ENCODE data around the gene SYTL2.
"Not testable (repeated sequence)": the region's sequence is repeated elsewhere in the genome, so short reads cannot be mapped to it uniquely, and the experiment has no call there.

The SYTL2 gene, protein sequence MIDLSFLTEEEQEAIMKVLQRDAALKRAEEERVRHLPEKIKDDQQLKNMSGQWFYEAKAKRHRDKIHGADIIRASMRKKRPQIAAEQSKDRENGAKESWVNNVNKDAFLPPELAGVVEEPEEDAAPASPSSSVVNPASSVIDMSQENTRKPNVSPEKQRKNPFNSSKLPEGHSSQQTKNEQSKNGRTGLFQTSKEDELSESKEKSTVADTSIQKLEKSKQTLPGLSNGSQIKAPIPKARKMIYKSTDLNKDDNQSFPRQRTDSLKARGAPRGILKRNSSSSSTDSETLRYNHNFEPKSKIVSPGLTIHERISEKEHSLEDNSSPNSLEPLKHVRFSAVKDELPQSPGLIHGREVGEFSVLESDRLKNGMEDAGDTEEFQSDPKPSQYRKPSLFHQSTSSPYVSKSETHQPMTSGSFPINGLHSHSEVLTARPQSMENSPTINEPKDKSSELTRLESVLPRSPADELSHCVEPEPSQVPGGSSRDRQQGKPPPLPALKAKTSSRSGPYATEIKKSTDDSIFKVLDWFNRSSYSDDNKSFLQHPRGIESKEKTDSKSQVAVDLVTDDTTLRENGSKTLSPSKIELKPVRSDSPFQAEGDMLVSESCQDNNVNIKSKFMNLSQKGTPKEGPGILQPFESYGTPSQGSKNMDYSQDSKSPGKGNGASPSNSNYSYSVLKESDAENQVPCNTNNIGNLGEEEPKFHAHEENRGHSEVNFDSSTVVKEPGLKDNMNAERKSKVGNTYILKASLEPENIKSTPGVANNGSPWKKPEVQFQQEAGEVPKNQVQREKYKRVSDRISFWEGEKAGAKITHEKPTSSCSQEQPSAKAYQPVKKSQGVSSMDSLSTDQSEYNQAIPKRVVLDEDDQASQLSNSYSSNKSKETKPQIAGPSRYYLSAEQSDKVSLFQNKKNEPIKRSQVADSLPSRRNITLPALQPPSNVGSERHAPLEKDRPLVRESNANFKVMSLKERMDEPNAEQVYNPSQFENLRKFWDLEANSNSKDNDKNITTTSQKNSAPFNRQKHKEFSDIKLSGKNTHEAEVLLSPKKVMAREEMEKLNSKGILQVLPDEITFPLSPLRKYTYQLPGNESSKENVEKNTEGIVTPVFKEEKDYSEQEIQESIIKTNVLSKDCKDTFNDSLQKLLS (N-terminal part only)

DNA sequence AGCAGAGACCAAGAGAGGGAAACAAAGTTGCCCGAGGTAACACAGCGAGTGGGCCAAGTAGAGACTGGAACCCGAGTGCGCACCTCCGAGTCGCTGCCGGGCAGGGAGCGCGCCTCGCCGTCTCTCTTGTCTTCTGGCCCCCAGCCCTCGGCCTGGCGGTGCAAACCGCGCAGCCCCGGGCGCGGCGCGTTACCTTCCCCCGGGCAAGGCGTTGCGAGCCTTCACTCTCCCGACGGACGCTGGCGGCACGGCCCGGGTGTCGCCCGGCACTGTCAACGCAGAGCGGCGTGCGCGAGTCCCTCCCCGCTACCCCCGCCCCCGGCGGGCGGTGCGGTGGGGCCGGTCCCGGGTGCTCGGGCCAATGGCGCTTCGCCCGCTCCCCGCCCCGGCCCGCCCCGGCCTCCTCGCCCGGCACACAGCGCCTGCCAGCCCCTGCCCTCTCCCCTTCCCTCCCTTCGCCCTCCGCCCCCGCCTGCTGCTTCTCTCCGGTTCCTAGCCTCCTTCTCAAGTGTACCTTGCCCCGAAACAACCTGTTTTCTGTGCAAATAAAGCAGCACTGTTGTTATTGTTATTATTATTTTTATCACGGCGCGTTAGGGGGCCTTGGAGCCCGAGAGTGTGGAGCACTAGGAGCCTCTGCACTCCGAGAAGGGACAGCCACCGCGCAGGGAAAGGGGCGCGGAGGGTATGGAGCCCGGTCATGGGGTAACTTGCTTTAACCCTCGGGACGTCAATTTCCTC, at the start of gene SYTL2:
Gene SYTL2 (minus strand): TSS at position 271 of the 741 bp plus-strand sequence. CDS start 53,416 bp downstream, outside the sequence.
- Histone ChIP-seq H3K9me3 (ENCODE audit: low read length) (no peaks in the 10 kb centered on the region), H3K36me3 (ENCODE audit: insufficient read depth, low read length) (no peaks in the 10 kb centered on the region), H3K9me2 (ENCODE audit: low read depth, low read length) (no peaks in the 10 kb centered on the region), H3K27ac (ENCODE audit: low read depth, low read length, poor library complexity, severe bottlenecking) (peak within 1 kb of the TSS; percentile 76), H3K79me2 (ENCODE audit: insufficient read depth, low read length) (no peaks in the 10 kb centered on the region), H3K27me3 (ENCODE audit: insufficient read depth, low read length) (no peaks in the 10 kb centered on the region), H2AFZ (ENCODE audit: low read length) (no peak within 1 kb of the TSS), H3K4me3 (ENCODE audit: low read depth, low read length, poor library complexity, severe bottlenecking) (peak within 1 kb of the TSS; percentile 56), H3K4me1 (ENCODE audit: insufficient read depth, low read length, severe bottlenecking) (peaks cover 23% of the 10 kb centered on the region), H4K20me1 (ENCODE audit: insufficient read depth, low read length) (no peaks in the 10 kb centered on the region), H3F3A (ENCODE audit: insufficient read depth, low read length) (no peaks in the 10 kb centered on the region), H3K9ac (ENCODE audit: low read length) (peak within 1 kb of the TSS; percentile 38; the same call in 1 of the 2 replicates), H3K4me2 (ENCODE audit: low read length) (peak within 1 kb of the TSS; percentile 63)
- TF ChIP-seq, protein P1, sequence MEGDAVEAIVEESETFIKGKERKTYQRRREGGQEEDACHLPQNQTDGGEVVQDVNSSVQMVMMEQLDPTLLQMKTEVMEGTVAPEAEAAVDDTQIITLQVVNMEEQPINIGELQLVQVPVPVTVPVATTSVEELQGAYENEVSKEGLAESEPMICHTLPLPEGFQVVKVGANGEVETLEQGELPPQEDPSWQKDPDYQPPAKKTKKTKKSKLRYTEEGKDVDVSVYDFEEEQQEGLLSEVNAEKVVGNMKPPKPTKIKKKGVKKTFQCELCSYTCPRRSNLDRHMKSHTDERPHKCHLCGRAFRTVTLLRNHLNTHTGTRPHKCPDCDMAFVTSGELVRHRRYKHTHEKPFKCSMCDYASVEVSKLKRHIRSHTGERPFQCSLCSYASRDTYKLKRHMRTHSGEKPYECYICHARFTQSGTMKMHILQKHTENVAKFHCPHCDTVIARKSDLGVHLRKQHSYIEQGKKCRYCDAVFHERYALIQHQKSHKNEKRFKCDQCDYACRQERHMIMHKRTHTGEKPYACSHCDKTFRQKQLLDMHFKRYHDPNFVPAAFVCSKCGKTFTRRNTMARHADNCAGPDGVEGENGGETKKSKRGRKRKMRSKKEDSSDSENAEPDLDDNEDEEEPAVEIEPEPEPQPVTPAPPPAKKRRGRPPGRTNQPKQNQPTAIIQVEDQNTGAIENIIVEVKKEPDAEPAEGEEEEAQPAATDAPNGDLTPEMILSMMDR (IDR thresholded peaks at IDR 0.05; ENCODE audit: low read length) = no peak
- no peak for TF ChIP-seq EZH2 (IDR thresholded peaks at IDR 0.05; ENCODE audit: borderline replicate concordance, low read length)

DNA sequence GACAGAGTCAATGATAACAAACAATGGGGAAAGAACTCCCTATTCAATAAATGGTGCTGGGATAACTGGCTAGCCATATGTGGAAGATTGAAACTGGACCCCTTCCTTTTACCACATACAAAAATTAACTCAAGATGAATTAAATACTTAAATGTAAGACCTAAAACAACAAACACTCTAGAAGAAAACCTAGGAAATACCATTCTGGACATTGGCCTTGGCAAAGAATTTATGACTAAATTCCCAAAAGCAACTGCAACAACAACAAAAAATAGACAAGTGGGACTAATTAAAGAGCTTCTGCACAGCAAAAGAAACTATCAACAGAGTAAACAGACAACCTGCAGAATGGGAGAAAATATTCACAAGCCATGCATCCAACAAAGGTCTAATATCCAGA, 48.6 kb upstream of the SYTL2 start:
- H3K4me3 ChIP-seq (ENCODE audit: low read depth, low read length, poor library complexity, severe bottlenecking); H3K4me2 ChIP-seq (ENCODE audit: low read length); H3K27ac ChIP-seq (ENCODE audit: low read depth, low read length, poor library complexity, severe bottlenecking); H4K20me1 ChIP-seq (ENCODE audit: insufficient read depth, low read length); H2AFZ ChIP-seq (ENCODE audit: low read length); H3K9me3 ChIP-seq (ENCODE audit: low read length); H3K4me1 ChIP-seq (ENCODE audit: insufficient read depth, low read length, severe bottlenecking); H3K27me3 ChIP-seq (ENCODE audit: insufficient read depth, low read length); H3K9me2 ChIP-seq (ENCODE audit: low read depth, low read length); H3F3A ChIP-seq (ENCODE audit: insufficient read depth, low read length); H3K36me3 ChIP-seq (ENCODE audit: insufficient read depth, low read length); H3K9ac ChIP-seq (ENCODE audit: low read length); H3K79me2 ChIP-seq (ENCODE audit: insufficient read depth, low read length): not testable (repeated sequence)

DNA sequence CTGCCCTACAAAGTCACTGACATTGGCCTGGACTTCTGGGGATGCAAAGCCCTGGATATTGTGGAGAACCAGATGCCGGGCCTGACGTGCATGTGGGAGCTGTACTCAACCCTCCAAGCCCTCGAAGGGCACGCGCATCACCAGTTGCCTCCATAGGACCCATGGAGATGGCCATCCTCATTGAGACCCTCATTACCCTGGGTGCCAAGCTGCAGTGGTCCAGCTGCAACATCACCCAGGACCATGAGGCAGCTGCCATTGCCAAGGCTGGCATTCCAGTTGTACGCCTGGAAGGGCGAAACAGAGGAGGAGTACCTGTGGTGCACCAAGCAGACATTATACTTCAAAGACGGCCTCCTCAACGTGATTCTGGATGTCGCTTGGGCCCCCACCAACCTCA, 46.2 kb upstream of the SYTL2 start:
- Histone ChIP-seq H4K20me1 (ENCODE audit: insufficient read depth, low read length) (no peaks in the 10 kb centered on the region), H3K9ac (ENCODE audit: low read length) (no peak overlapping the region), H3K4me2 (ENCODE audit: low read length) (no peak overlapping the region), H3K4me3 (ENCODE audit: low read depth, low read length, poor library complexity, severe bottlenecking) (no peak overlapping the region), H3K4me1 (ENCODE audit: insufficient read depth, low read length, severe bottlenecking) (peaks cover 10% of the 10 kb centered on the region), H3K79me2 (ENCODE audit: insufficient read depth, low read length) (no peaks in the 10 kb centered on the region), H3F3A (ENCODE audit: insufficient read depth, low read length) (no peaks in the 10 kb centered on the region), H3K9me3 (ENCODE audit: low read length) (no peaks in the 10 kb centered on the region), H2AFZ (ENCODE audit: low read length) (no peak overlapping the region), H3K27ac (ENCODE audit: low read depth, low read length, poor library complexity, severe bottlenecking) (no peak overlapping the region), H3K27me3 (ENCODE audit: insufficient read depth, low read length) (no peaks in the 10 kb centered on the region), H3K36me3 (ENCODE audit: insufficient read depth, low read length) (no peaks in the 10 kb centered on the region), H3K9me2 (ENCODE audit: low read depth, low read length) (no peaks in the 10 kb centered on the region)
- TF ChIP-seq EZH2 (IDR thresholded peaks at IDR 0.05; ENCODE audit: borderline replicate concordance, low read length) = no peak
- TF ChIP-seq, protein P1 (IDR thresholded peaks at IDR 0.05; ENCODE audit: low read length) = no peak

All from OCI-LY1 (cell line).